Natural killer cell (primary cell): ENCODE measurements around the gene A3GALT2. TPM values are rescaled to one million over a fixed set of nuclear protein-coding genes. Genes with fewer than 3 reads are reported as not detected.

Experiments used
- ATAC-seq, 3 donors: fragments of 150-1000 bp in 2 of 3; fragments of 200-7000 bp in 1 of 3; cut with Tn5 transposase; 1 replicate in 1 of 3; 2 replicates in 2 of 3; pipeline ENCODE4 v1.10.0; 2021; ENCODE audit warnings: mild to moderate bottlenecking in 2 of 3, moderate library complexity in 2 of 3
- DNase-seq, 2 donors: peaks; one replicate each; pipeline versions ENCODE4 v3.0.0 to v3.0.0-alpha.2; 2013 to 2021; ENCODE audit warnings: mixed read lengths in 1 of 2
- H3K27ac ChIP-seq: one replicate; pipeline ENCODE4 v1.5.1; 2013; ENCODE audit warnings: mild to moderate bottlenecking, low read length
- H3K27me3 ChIP-seq: one replicate; pipeline ENCODE4 v1.6.1; 2013; ENCODE audit warnings: low read length; ENCODE audit not compliant: control insufficient read depth, insufficient read depth
- H3K36me3 ChIP-seq: one replicate; pipeline ENCODE4 v1.6.1; 2013; ENCODE audit warnings: low read length; ENCODE audit not compliant: control insufficient read depth, insufficient read depth
- H3K4me1 ChIP-seq: one replicate; pipeline ENCODE4 v1.6.1; 2013; ENCODE audit warnings: low read length; ENCODE audit not compliant: control insufficient read depth, insufficient read depth
- H3K4me3 ChIP-seq: one replicate; pipeline ENCODE4 v1.5.1; 2013; ENCODE audit warnings: low read length
- H3K9me3 ChIP-seq: one replicate; pipeline ENCODE4 v1.6.1; 2013; ENCODE audit warnings: low read length; ENCODE audit not compliant: control insufficient read depth, insufficient read depth
- H3K27ac Mint-ChIP-seq, 2 donors: one replicate each; pipeline ENCODE4 v1.8.0; 2022; ENCODE audit warnings: mild to moderate bottlenecking in 2 of 2, mixed read lengths in 2 of 2, moderate library complexity in 1 of 2
- H3K27me3 Mint-ChIP-seq, 2 donors: one replicate each; pipeline ENCODE4 v1.8.0; 2022; ENCODE audit warnings: low read depth in 2 of 2, mixed read lengths in 2 of 2
- H3K36me3 Mint-ChIP-seq: one replicate; pipeline ENCODE4 v1.8.0; 2022; ENCODE audit warnings: mixed read lengths
- H3K4me1 Mint-ChIP-seq, 2 donors: one replicate each; pipeline ENCODE4 v1.8.0; 2022; ENCODE audit warnings: mixed read lengths in 2 of 2
- H3K4me3 Mint-ChIP-seq: one replicate; pipeline ENCODE4 v1.8.0; 2022; ENCODE audit warnings: mild to moderate bottlenecking, moderate library complexity, mixed read lengths
- H3K9me3 Mint-ChIP-seq, 2 donors: one replicate each; pipeline ENCODE4 v1.8.0; 2022; ENCODE audit warnings: mixed read lengths in 2 of 2
- CTCF ChIP-seq: fragments of 200-600 bp; IDR thresholded peaks from one replicate; pipeline ENCODE4 v1.8.0; 2022; ENCODE audit warnings: antibody characterized with exemption
- WGBS: methylation state at CpG from one replicate; pipeline ENCODE4 v1.1.7; 2013; ENCODE audit warnings: missing lambda C conversion rate; ENCODE audit not compliant: insufficient coverage; 5-methylcytosine and 5-hydroxymethylcytosine counted together
- intact Hi-C: fragments of 100-400 bp; cut with micrococcal nuclease; formaldehyde crosslinking; loops from one replicate; pipeline ENCODE4 v1.14.2; 2022
- total RNA-seq, 4 donors: library from RNA; stranded (reverse); fragments of 120-200 nt in 1 of 4; gene quantifications; one replicate each; pipeline versions ENCODE4 v1.2.3 to v1.2.4, GENCODE V29; 2013 to 2022

Gene A3GALT2
- total RNA-seq, 3 donors from 2014 or later (not counting 1 experiment from before 2014, with no cell fraction given), result not detected

GRCh38 chr1:33331444-33332356, 10.8 kb upstream of the A3GALT2 start:
- H3K27ac Mint-ChIP-seq, result no peak overlapping the region
- Histone ChIP-seq H3K4me3 (no peak overlapping the region), H3K36me3 (peaks cover 68% of the 10 kb centered on the region), H3K4me1 (no peaks in the 10 kb centered on the region), H3K27ac (no peak overlapping the region), H3K27me3 (no peaks in the 10 kb centered on the region), H3K9me3 (no peaks in the 10 kb centered on the region)
- peaks cover 9% of the 10 kb centered on the region for H3K36me3 Mint-ChIP-seq
- 85% methylated on average over 10 of the region's 10 CpGs for WGBS
- peaks cover 18 to 31% of the 10 kb centered on the region in 2 donors for H3K4me1 Mint-ChIP-seq
- H3K9me3 Mint-ChIP-seq, result no peaks in the 10 kb centered on the region
- no peak for TF ChIP-seq CTCF
- no peak for DNase-seq
- H3K4me3 Mint-ChIP-seq, result no peak overlapping the region
- H3K27me3 Mint-ChIP-seq, result no peaks in the 10 kb centered on the region
- no peak for ATAC-seq
- intact Hi-C loops, result no loop called here

- DNase-seq (no peak), ATAC-seq (no peak)
- Mint-ChIP-seq H3K27ac (no peak overlapping the region), H3K36me3 (peaks cover 13% of the 10 kb centered on the region), H3K27me3 (no peaks in the 10 kb centered on the region), H3K4me3 (no peak overlapping the region), H3K4me1 (peaks cover 18 to 31% of the 10 kb centered on the region in 2 donors), H3K9me3 (no peaks in the 10 kb centered on the region)
- H3K9me3 ChIP-seq, result no peaks in the 10 kb centered on the region
- peaks cover 73% of the 10 kb centered on the region for H3K36me3 ChIP-seq
- WGBS, result 92% methylated on average over 7 of the region's 7 CpGs
- intact Hi-C loops, result no loop called here
- H3K27me3 ChIP-seq, result no peaks in the 10 kb centered on the region
- TF ChIP-seq CTCF, result no peak
- no peaks in the 10 kb centered on the region for H3K4me1 ChIP-seq
- no peak overlapping the region for H3K4me3 ChIP-seq
- no peak overlapping the region for H3K27ac ChIP-seq
Observed at GRCh38 chr1:33330906-33331305, 10.0 kb upstream of the A3GALT2 start.

- no peak for TF ChIP-seq CTCF
- no peaks in the 10 kb centered on the region for H3K4me1 ChIP-seq
Observed at GRCh38 chr1:33330361-33330890, 9.5 kb upstream of the A3GALT2 start.

More at GRCh38 chr1:33330361-33330890, 9.5 kb upstream of the A3GALT2 start:
- WGBS, result 90% methylated on average over 3 of the region's 3 CpGs
- Histone ChIP-seq H3K4me3 (no peak overlapping the region), H3K27me3 (no peaks in the 10 kb centered on the region), H3K9me3 (no peaks in the 10 kb centered on the region), H3K27ac (no peak overlapping the region), H3K36me3 (peaks cover 78% of the 10 kb centered on the region)
- Mint-ChIP-seq H3K4me3 (no peak overlapping the region), H3K27ac (no peak overlapping the region), H3K27me3 (no peaks in the 10 kb centered on the region), H3K9me3 (no peaks in the 10 kb centered on the region), H3K36me3 (peaks cover 17% of the 10 kb centered on the region), H3K4me1 (peaks cover 18 to 31% of the 10 kb centered on the region in 2 donors)
- DNase-seq (no peak), ATAC-seq (no peak)
- intact Hi-C loops, result no loop called here
